Bronchial epithelial cell (primary cell): ENCODE results near the gene NKTR. TPM values are rescaled to one million over a fixed set of nuclear protein-coding genes. Genes with fewer than 3 reads are reported as not detected.

Experiments
- DNase-seq: peaks from one replicate; pipeline ENCODE4 v3.0.0-alpha.2; 2010; ENCODE audit warnings: low read depth
- FAIRE-seq: peaks from 2 replicates; lab custom pipeline; 2011; peaks lifted over from hg19 to GRCh38; lab: Jason Lieb, UNC
- H3K27me3 ChIP-seq: 2 replicates; pipeline ENCODE4 v1.5.1; 2011; ENCODE audit warnings: low read length; ENCODE audit not compliant: control insufficient read depth, insufficient read depth
- H3K36me3 ChIP-seq: 2 replicates; pipeline ENCODE4 v1.5.1; 2011; ENCODE audit warnings: low read length; ENCODE audit not compliant: control insufficient read depth, insufficient read depth
- H3K4me3 ChIP-seq: 2 replicates; pipeline ENCODE4 v1.5.1; 2011; ENCODE audit warnings: mild to moderate bottlenecking, low read depth, low read length, control low read depth
- CTCF ChIP-seq: IDR thresholded peaks from 2 replicates; pipeline ENCODE4 v1.5.1; 2011; ENCODE audit warnings: mild to moderate bottlenecking, moderate library complexity, low read length, control low read depth, inconsistent platforms; ENCODE audit not compliant: insufficient read depth, severe bottlenecking
- total RNA-seq: library from RNA; depleted of rRNA; stranded (reverse); fragments of >200 nt; gene quantifications from 2 replicates; pipeline ENCODE4 v1.2.1, GENCODE V29; 2014

Gene NKTR
- total RNA-seq, 1 donor from 2014 or later: 33.4 TPM

DNA sequence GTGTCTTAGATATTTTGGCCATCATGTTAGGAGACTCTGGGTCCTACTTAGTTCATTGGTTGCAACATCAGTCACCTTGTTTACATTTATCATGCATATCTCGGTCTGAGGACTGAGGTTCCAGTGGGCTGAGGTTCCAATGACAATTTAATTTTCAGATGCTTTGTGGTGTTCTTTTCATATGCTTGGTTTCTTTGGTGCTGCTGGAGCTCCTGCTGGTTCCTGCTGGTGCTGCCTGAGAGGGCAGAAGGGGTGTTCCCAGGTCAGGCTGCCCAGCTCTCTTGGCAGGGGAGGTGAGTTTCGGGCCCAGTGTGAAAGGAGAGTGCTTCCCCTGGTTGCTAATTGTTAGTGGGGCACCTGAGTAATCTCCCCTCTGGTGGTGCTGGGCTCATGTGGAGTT is 78.0 kb downstream of the NKTR start:
- DNase-seq: no peak
- TF ChIP-seq CTCF: no peak

GRCh38 chr3:42680271-42680670 is 79.8 kb downstream of the NKTR start:
- no peak for FAIRE-seq
- DNase-seq: peak; percentile 15
- no peak overlapping the region for H3K4me3 ChIP-seq
- no peak for TF ChIP-seq CTCF
- peaks cover 4% of the 10 kb centered on the region for H3K27me3 ChIP-seq
- no peaks in the 10 kb centered on the region for H3K36me3 ChIP-seq

More for the DNA sequence above, 78.0 kb downstream of the NKTR start:
- no peak for FAIRE-seq
- Histone ChIP-seq H3K36me3 (no peaks in the 10 kb centered on the region), H3K4me3 (no peak overlapping the region), H3K27me3 (no peaks in the 10 kb centered on the region)

- H3K4me3 ChIP-seq: no peak overlapping the region
- no peak for TF ChIP-seq CTCF
- H3K27me3 ChIP-seq: peaks cover 8% of the 10 kb centered on the region
- no peaks in the 10 kb centered on the region for H3K36me3 ChIP-seq
- DNase-seq (no peak), FAIRE-seq (no peak)
Measured at GRCh38 chr3:42680806-42681205, 80.3 kb downstream of the NKTR start.

DNA sequence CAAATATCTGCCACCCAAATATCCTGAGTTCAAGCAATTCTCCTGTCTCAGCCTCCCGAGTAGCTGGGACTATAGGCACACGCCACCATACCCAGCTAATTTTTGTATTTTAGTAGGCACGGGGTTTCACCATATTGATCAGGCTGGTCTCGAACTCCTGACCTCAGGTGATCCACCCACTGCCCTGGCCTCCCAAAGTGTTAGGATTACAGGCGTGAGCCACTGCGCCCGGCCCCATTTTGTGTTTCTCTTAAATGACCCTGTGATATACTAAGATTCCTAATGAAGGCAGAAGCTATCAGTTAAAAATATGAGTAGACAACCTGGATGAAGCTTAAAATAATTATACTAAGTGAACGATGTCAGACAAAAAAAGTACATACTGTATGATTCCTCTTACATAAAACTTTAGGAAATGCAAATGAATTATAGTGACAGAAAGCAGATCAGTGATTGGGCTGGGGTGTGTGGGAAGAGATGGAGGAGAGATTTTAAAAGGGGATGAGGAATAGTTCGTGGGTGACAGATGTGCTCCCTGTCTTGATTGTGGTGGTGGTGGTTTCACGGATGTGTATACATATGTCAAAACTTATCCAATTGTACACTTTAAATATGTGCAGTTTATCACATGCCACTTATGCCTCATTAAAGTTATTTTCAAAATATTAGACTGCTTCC is 81.0 kb downstream of the NKTR start:
- peaks cover 15% of the 10 kb centered on the region for H3K27me3 ChIP-seq
- DNase-seq (no peak), FAIRE-seq (no peak)
- no peaks in the 10 kb centered on the region for H3K36me3 ChIP-seq
- H3K4me3 ChIP-seq: no peak overlapping the region
- TF ChIP-seq CTCF: no peak

DNA sequence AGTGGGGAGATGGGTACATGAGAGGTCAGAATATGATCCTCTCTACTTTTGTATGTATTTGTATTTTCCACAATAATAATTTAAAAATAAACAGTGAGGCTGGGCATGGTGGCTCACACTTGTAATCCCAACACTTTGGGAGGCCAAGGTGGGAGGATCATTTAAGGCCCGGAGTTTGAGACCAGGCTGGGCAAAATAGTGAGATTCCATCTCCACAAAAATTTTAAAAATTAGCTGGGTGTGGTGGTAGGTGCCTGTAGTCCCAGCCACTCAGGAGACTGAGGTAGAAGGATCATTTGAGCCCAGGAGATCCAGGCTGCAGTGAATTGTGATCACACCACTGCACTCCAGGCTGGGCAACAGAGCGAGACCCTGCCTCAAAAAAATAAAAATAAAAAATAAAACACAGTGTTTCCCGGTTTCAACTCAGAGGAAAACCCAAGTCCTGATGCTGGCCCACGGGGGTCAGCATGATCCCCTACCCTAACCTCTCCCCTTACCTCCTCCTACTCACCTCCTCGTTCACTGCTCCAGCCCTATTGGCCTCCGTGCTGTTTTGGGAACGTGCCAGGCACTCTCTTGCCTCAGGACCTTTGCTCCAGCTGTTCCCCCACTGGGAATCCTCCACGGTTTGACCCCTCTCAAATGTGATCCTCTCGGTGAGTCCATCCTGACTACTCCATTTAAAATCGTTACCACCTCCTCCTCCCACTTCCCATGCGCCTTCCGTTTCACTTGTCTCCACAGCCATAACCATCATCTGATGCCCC is 82.0 kb downstream of the NKTR start:
- Histone ChIP-seq H3K36me3 (no peaks in the 10 kb centered on the region), H3K27me3 (peaks cover 21% of the 10 kb centered on the region), H3K4me3 (no peak overlapping the region)
- no peak for TF ChIP-seq CTCF
- DNase-seq (no peak), FAIRE-seq (no peak)
